Measurements from ENCODE around the gene ARMC3.

The ARMC3 gene

DNA sequence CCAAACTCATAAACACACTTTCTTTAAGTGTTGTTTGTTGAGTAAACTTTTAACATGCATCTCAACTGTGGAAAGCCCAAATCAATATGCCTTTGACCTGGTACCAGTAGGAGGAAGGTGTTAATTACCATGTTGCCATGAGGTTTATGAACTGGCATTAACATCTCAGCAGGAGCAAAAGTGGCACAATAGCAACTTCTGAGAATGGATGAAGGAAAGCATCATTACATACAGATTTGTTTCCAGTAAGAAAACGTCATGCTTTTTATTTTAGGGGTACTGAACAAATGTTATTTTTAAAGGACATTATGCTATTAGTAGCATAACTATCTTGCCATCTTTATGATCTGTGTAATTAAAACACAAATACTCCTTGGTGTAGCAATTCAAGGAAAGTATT lies 51.1 kb downstream of the ARMC3 start:
- TF ChIP-seq, protein P1, sequence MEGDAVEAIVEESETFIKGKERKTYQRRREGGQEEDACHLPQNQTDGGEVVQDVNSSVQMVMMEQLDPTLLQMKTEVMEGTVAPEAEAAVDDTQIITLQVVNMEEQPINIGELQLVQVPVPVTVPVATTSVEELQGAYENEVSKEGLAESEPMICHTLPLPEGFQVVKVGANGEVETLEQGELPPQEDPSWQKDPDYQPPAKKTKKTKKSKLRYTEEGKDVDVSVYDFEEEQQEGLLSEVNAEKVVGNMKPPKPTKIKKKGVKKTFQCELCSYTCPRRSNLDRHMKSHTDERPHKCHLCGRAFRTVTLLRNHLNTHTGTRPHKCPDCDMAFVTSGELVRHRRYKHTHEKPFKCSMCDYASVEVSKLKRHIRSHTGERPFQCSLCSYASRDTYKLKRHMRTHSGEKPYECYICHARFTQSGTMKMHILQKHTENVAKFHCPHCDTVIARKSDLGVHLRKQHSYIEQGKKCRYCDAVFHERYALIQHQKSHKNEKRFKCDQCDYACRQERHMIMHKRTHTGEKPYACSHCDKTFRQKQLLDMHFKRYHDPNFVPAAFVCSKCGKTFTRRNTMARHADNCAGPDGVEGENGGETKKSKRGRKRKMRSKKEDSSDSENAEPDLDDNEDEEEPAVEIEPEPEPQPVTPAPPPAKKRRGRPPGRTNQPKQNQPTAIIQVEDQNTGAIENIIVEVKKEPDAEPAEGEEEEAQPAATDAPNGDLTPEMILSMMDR (IDR thresholded peaks at IDR 0.05): no peak
- no peak for TF ChIP-seq ZFX (IDR thresholded peaks at IDR 0.05; ENCODE audit: borderline replicate concordance)
- H3K27ac ChIP-seq: no peak overlapping the region

DNA sequence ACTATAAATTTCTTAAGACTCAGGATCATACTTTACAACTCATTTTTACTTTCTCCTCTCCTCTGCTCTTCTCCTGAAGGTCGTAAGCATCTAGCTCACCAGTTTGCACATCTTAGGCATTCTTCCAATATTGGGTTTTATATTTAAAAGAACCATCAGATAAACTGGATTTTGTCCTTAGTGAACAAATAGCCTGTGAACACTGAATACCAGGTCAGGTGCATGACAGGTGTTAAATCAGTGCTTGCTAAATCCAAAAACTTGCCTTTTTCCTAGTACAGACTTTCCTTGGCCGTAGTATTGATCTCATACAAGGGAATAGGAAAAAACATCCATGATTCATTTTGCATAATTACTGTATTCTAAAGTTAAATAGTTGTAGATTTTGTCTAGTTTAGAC lies 53.0 kb downstream of the ARMC3 start:
- TF ChIP-seq, protein P1 (IDR thresholded peaks at IDR 0.05): no peak
- TF ChIP-seq ZFX (IDR thresholded peaks at IDR 0.05; ENCODE audit: borderline replicate concordance): no peak
- no peak overlapping the region for H3K27ac ChIP-seq

DNA sequence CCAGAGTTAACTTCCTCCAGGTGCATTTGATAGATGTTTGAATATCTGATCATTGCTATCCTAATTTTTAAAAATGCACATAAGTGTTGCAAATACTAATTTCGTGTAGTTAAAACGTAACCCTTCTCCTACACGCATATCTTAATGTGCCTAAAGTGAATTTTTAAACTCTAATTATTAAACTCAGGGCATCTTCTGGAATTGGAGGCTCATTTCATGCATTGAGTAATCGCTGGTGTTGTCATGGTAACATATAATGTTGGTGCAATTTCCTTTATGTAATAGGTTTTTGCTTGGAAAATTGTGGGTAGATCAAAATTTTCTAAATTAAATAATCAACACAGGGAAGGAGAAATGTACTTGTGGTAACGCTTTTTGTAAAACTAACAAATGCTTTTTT lies 56.2 kb downstream of the ARMC3 start:
- TF ChIP-seq, protein P1 (IDR thresholded peaks at IDR 0.05): no peak
- TF ChIP-seq ZFX (IDR thresholded peaks at IDR 0.05; ENCODE audit: borderline replicate concordance): no peak
- no peak overlapping the region for H3K27ac ChIP-seq

DNA sequence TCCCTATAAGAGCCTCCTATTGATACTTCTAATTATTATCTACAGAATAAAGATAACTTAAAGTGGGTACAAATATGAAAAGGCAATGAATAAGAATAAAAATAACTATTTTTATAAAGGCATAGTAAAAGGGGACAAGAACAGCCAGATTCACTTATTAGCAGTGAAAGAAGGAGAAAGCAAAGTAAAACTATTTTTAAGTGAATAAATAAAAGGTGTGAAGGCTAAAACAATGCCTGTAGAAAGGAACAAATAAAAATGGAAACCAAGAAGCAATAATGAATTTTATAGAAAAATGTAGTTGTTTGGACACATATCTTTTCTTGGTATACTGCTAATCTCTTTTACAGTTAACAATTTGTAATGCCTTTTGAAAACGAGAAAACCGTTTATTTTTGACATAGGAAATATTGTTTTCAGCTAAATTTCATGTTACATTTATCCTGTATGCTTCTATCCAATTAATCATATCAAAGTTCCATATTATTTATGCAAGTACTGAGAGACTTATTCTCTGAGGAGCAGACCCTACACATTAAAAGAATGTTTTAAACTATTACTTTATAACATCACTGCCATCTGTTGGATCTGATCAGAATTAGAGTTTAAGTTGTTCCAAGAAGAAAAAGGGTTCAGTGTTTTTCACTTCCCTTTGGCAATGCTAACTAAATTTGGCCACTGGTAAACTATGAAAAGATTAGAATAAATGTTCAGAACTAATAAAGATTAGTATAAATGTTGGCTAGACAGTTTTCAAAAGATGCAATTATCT lies 59.1 kb downstream of the ARMC3 start:
- TF ChIP-seq ZFX (IDR thresholded peaks at IDR 0.05; ENCODE audit: borderline replicate concordance): no peak
- TF ChIP-seq, protein P1 (IDR thresholded peaks at IDR 0.05): peak; percentile 52

DNA sequence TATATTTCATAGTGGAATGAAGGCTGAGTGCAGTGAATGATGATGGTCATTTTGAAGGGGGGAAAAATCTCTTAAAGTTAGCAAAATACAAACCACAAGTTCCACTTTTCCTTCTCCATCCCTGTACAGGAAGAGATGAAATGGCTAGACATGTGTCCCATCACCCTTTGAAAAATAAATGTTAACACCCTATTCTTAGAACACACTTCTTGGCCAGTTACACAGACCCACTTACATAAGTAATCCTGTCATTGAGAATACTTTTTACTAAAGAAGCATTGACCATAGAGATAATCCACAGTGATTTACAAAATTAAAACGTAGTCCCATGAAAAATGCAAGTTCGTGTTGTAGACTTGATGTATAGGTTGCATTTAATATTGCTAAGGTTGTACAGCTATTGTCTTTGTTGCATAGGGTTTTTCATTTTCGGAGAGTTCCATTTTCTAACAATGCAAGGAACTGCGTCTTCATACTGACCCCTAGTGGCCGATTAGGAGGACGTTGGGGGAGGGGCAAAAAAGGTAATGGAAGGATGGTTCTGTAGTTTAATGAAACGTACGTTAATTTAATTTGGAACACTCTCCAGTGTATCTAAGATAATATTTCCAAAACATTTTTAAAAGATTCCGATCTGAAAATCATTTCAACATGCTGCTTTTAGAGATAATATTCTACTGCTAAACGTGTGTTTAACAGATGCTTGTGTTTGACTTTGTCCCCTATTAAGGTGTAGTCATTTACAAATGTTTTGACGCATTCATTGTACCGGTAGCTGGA lies 60.9 kb downstream of the ARMC3 start:
- TF ChIP-seq, protein P1 (IDR thresholded peaks at IDR 0.05): peak; percentile 91
- TF ChIP-seq ZFX (IDR thresholded peaks at IDR 0.05; ENCODE audit: borderline replicate concordance): no peak
- no peak overlapping the region for H3K27ac ChIP-seq

More for the DNA sequence above, 59.1 kb downstream of the ARMC3 start:
- H3K27ac ChIP-seq: no peak overlapping the region

DNA sequence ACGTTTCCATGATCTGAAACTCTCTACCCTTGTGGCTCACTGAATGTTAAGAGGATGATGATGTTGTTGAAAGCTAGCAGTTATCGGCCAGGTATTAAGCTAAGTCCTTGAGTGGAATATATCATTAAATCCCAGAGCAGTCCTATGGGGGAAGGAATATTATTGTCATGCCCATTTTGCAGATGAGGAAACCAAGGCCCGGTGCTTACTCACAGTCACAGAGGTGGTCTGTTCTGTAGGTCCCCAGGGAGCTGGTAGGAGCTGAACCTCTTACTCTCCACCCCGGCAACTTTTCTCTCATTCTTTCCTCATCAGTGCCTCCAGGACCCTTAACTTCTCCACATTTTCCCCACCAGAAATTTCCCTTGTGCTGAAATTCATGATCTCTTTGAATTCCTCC lies 62.6 kb downstream of the ARMC3 start:
- H3K27ac ChIP-seq: no peak overlapping the region
- TF ChIP-seq ZFX (IDR thresholded peaks at IDR 0.05; ENCODE audit: borderline replicate concordance): no peak
- TF ChIP-seq, protein P1 (IDR thresholded peaks at IDR 0.05): no peak

DNA sequence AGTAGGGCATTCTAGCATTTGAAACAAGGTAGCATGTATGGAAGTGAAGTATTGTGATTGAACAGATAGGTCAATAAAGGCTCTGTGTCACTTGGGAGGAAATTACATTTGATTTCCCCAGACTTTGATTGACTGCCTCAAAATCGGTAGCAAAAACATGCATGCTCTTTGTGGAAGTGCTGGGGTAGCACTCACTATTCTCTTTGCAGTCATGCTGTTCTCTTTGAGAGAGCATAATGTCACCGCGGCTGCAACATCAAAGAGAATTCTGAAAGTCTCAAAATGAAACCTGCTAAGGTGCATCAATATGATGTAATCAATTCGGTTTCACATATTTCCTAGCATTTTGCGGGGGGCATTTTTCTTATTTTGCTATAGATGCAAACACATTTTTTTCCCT lies 64.2 kb downstream of the ARMC3 start:
- H3K27ac ChIP-seq: no peak overlapping the region
- TF ChIP-seq, protein P1 (IDR thresholded peaks at IDR 0.05): no peak
- TF ChIP-seq ZFX (IDR thresholded peaks at IDR 0.05; ENCODE audit: borderline replicate concordance): no peak

Measured in 22Rv1 (cell line).